ENCODE measurements around the gene RAI14.
"Not testable (repeated sequence)": the region's sequence is repeated elsewhere in the genome, so short reads cannot be mapped to it uniquely, and the experiment has no call there.

The RAI14 gene

DNA sequence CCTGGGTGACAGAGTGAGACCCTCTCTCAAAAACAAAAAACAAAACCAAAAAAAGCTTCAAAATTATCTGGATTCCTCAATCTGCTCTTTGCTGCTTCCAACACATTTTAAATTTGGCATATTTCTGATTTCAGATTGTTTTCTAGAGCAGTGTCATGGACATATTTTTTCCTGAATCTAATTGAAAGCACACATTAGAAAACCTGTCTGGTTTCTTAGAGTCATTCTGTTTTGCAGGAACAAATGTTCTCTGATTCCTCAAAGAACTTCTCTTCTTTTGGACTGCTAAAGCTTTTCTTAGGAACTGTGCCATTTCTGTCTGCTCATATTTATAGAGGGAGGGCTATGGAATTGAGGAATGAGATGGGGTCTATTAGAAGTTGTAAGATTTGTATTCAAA is 81.6 kb downstream of the RAI14 start:
- Histone ChIP-seq H3K9ac (ENCODE audit: low read depth, low read length) (no peak overlapping the region), H3K27ac (ENCODE audit: low read depth, low read length) (no peak overlapping the region), H3K4me3 (ENCODE audit: low read length) (no peak overlapping the region), H3K27me3 (ENCODE audit: insufficient read depth, low read length) (no peaks in the 10 kb centered on the region), H3K9me3 (ENCODE audit: insufficient read depth, low read depth, low read length) (no peaks in the 10 kb centered on the region), H3K4me1 (ENCODE audit: insufficient read depth, low read length) (peaks cover 20% of the 10 kb centered on the region), H3K36me3 (ENCODE audit: insufficient read depth, low read length) (peaks cover 13% of the 10 kb centered on the region)

DNA sequence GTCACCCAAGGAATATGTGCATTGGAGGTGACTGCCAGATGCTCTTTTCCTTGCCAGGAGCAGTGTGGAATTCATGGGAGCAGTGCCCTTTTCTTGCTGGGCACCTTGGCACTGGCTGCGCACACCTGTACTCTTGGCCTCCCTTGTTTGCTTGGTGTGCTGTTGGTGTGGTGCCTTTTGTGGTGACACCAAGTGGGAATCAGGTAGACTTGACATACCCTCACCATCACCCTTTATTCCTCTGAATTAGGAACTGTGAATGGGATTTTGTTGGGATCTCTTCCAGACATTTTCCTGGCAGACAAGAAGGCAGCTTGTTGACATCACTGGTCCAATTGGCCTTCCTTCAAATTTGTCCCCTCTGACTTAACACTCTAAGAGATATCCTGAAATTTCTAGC is 82.3 kb downstream of the RAI14 start:
- H3K9me3 ChIP-seq (ENCODE audit: insufficient read depth, low read depth, low read length) = no peaks in the 10 kb centered on the region
- peaks cover 6% of the 10 kb centered on the region for H3K36me3 ChIP-seq (ENCODE audit: insufficient read depth, low read length)
- no peaks in the 10 kb centered on the region for H3K27me3 ChIP-seq (ENCODE audit: insufficient read depth, low read length)
- no peak overlapping the region for H3K4me3 ChIP-seq (ENCODE audit: low read length)
- peaks cover 20% of the 10 kb centered on the region for H3K4me1 ChIP-seq (ENCODE audit: insufficient read depth, low read length)
- WGBS = 86% methylated on average over 1 of the region's 1 CpG
- H3K27ac ChIP-seq (ENCODE audit: low read depth, low read length) = no peak overlapping the region
- no peak overlapping the region for H3K9ac ChIP-seq (ENCODE audit: low read depth, low read length)

DNA sequence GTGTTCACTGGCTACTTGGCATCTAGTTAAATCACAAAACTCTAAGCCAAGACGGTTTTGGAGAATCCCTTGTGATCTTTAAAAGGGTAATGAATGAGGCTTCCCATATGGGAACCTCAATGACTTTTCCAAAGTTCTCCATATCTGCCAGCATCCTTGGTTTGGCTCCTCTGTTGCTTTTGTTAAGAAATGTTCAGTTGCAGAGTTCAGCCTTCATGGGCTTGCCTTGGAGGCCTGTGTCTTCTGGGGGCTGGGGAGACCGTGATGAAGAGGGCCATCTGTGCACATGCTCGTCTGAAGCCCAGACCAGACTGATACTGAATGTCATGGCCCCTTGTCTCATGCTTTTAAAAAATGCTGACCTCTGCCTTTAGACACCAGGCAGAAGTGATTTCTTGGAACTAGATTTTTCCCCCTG is 84.3 kb downstream of the RAI14 start:
- WGBS = 84% methylated on average over 3 of the region's 3 CpGs
- H3K4me3 ChIP-seq (ENCODE audit: low read length) = no peak overlapping the region
- no peaks in the 10 kb centered on the region for H3K36me3 ChIP-seq (ENCODE audit: insufficient read depth, low read length)
- H3K27ac ChIP-seq (ENCODE audit: low read depth, low read length) = no peak overlapping the region
- peaks cover 16% of the 10 kb centered on the region for H3K4me1 ChIP-seq (ENCODE audit: insufficient read depth, low read length)
- no peaks in the 10 kb centered on the region for H3K27me3 ChIP-seq (ENCODE audit: insufficient read depth, low read length)
- H3K9me3 ChIP-seq (ENCODE audit: insufficient read depth, low read depth, low read length) = no peaks in the 10 kb centered on the region
- no peak overlapping the region for H3K9ac ChIP-seq (ENCODE audit: low read depth, low read length)

DNA sequence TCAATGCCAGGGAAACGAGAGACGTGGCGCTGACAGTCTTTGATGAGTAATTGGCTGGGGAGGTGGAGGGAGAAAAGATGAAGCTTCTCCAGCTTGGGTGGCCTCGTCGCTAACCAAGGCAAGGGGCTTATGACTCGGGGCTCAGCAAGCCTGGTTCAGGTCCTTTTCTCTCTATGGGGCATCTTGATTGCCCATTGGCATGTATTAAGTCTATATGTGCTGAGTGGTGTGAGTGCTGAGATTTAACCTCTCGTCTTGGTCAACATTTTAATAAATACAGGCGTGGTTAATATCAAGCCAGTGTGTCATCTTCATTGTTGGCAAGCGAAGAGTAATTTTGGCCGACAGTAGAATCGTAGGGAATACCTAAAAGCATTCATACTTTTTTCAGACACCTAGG is 85.9 kb downstream of the RAI14 start:
- Histone ChIP-seq H3K36me3 (ENCODE audit: insufficient read depth, low read length) (no peaks in the 10 kb centered on the region), H3K9ac (ENCODE audit: low read depth, low read length) (no peak overlapping the region), H3K4me3 (ENCODE audit: low read length) (no peak overlapping the region), H3K27me3 (ENCODE audit: insufficient read depth, low read length) (no peaks in the 10 kb centered on the region), H3K4me1 (ENCODE audit: insufficient read depth, low read length) (peaks cover 2% of the 10 kb centered on the region; the same call in 1 of the 2 replicates), H3K27ac (ENCODE audit: low read depth, low read length) (no peak overlapping the region), H3K9me3 (ENCODE audit: insufficient read depth, low read depth, low read length) (no peaks in the 10 kb centered on the region)
- 95% methylated on average over 11 of the region's 11 CpGs for WGBS

DNA sequence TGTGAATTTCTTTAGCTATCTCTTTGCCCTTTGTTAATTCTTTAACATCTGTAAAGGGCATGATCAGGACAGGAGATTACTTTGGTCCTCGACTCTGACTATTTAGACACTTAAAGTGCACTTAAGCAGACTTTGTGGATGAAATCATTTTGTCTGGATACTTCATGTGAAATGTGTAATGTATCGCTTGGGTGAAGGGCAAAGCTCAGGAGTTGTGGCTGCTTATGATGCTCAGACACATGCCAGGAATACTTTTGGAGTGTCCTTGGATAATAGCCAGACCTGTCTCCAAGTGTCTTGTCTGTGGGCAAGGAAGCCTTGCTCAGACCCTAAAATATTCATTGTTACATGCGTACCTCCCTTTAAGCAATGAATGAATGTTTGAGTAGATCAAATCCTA is 87.8 kb downstream of the RAI14 start:
- no peak overlapping the region for H3K4me3 ChIP-seq (ENCODE audit: low read length)
- no peaks in the 10 kb centered on the region for H3K9me3 ChIP-seq (ENCODE audit: insufficient read depth, low read depth, low read length)
- H3K27me3 ChIP-seq (ENCODE audit: insufficient read depth, low read length) = no peaks in the 10 kb centered on the region
- no peak overlapping the region for H3K9ac ChIP-seq (ENCODE audit: low read depth, low read length)
- no peaks in the 10 kb centered on the region for H3K36me3 ChIP-seq (ENCODE audit: insufficient read depth, low read length)
- no peak overlapping the region for H3K27ac ChIP-seq (ENCODE audit: low read depth, low read length)
- no peaks in the 10 kb centered on the region for H3K4me1 ChIP-seq (ENCODE audit: insufficient read depth, low read length)
- WGBS = 95% methylated on average over 2 of the region's 3 CpGs

DNA sequence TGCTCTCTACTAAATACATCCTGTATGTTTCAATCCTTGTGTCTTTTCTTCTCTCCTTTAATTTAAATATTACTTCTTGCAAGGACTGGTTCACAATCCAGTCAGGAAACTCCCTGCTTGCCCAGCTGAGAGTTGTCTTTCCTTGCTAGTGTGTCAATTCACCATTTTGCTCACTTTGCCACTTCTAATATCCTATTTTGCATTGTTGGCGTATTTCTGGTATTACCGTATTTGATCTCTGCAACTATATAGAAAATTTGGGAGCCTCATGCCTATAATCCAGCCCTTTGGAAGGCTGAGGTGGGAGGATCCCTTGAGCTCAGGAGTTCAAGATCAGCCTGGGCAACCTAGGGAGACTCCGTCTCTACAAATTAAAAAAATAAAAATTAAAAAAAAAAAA is 92.3 kb downstream of the RAI14 start:
- WGBS = 100% methylated on average over 2 of the region's 3 CpGs
- Histone ChIP-seq H3K27ac (ENCODE audit: low read depth, low read length) (no peak overlapping the region), H3K9ac (ENCODE audit: low read depth, low read length) (no peak overlapping the region), H3K36me3 (ENCODE audit: insufficient read depth, low read length) (no peaks in the 10 kb centered on the region), H3K4me1 (ENCODE audit: insufficient read depth, low read length) (peaks cover 8% of the 10 kb centered on the region), H3K9me3 (ENCODE audit: insufficient read depth, low read depth, low read length) (no peaks in the 10 kb centered on the region), H3K27me3 (ENCODE audit: insufficient read depth, low read length) (no peaks in the 10 kb centered on the region), H3K4me3 (ENCODE audit: low read length) (no peak overlapping the region)

DNA sequence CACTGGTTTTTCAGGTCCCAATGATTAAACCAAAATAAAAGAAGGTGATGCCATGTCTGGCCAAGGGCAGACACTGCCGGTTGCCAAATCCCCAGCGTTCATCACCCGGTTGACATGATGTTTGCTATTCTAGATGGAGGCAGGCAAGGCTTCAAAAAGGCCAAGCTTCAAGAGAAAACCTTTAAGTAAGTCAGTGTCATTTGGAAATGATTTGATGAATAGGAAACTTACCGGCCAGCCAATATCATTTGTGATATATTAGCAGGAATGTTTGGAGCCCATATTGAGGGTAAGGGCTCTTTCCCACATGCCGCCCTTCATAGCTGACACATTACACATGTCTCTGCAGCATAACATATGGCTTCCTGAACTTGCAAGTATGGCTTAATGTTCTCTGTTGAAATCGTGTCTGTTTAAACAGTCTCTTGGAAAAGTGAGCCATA is 93.3 kb downstream of the RAI14 start:
- Histone ChIP-seq H3K9me3 (ENCODE audit: insufficient read depth, low read depth, low read length) (no peaks in the 10 kb centered on the region), H3K36me3 (ENCODE audit: insufficient read depth, low read length) (no peaks in the 10 kb centered on the region), H3K9ac (ENCODE audit: low read depth, low read length) (no peak overlapping the region), H3K27ac (ENCODE audit: low read depth, low read length) (no peak overlapping the region), H3K4me1 (ENCODE audit: insufficient read depth, low read length) (peaks cover 8% of the 10 kb centered on the region), H3K4me3 (ENCODE audit: low read length) (no peak overlapping the region), H3K27me3 (ENCODE audit: insufficient read depth, low read length) (no peaks in the 10 kb centered on the region)
- 95% methylated on average over 6 of the region's 6 CpGs for WGBS

DNA sequence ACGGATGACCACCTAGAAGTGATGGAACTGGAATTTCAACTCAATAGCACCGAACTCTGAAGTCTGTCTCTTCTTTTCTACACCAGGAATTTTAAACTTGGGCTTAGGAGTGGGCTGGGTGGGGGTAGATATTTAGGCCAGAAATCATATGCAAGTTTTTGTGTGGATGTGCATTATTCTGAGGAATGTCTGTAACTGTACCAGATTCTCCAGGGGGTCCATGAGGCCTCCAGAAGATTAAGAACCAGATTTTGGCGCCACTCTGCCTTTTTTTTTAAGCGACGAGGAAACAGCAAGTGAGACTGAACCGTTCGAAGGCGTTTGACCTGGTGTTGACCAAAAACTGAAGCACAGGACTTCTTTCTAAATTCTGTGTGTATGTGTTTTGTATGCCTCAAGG is 94.1 kb downstream of the RAI14 start:
- Histone ChIP-seq H3K9ac (ENCODE audit: low read depth, low read length) (no peak overlapping the region), H3K9me3 (ENCODE audit: insufficient read depth, low read depth, low read length) (no peaks in the 10 kb centered on the region), H3K36me3 (ENCODE audit: insufficient read depth, low read length) (peaks cover 4% of the 10 kb centered on the region; the same call in 1 of the 2 replicates), H3K27me3 (ENCODE audit: insufficient read depth, low read length) (no peaks in the 10 kb centered on the region), H3K4me3 (ENCODE audit: low read length) (no peak overlapping the region), H3K27ac (ENCODE audit: low read depth, low read length) (no peak overlapping the region), H3K4me1 (ENCODE audit: insufficient read depth, low read length) (peaks cover 8% of the 10 kb centered on the region)
- WGBS = 96% methylated on average over 8 of the region's 8 CpGs

DNA sequence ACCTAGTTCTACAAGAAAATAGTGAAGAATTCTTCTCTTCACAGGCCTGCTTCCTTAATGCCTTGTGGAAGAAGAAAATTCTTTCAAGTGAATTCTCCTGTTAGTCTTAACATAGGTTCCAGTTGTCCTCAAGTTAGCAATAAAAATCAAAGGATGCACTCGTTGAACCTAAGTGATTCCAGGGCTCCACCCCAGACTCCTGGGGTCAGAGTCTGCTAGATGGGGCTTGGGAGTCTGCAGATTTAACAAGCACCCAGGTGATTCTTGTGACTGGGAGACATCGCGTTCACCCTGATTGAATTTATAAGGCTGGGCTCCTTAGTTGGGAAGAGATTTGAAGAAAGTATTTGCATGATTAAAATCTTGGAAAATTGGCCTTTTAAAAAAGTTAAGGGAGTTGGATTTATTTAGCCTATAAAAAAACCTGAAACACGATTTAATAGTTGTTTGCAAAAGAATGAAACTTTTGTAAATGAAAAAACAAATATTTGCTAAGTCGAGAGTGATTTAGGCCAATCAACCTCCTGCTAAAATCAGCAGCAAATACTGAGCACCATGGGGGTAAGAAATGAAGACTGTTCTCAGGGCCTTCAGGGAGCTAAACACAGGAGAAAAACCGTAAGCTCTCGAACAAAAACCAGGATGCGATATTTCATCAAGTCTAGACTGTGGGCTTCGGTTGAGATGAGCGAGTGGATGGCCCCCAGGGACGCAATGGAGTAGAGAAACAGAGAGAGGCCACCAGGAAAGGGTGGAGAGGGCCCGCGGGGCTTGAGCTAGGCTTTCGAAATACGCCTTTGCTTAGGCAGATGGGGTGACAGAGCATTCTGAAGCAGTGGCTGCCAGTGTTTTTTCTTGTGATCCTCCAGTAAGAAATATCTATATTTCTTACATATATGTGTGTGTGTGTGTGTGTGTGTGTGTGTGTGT is 95.9 kb downstream of the RAI14 start:
- Histone ChIP-seq H3K4me1 (ENCODE audit: insufficient read depth, low read length) (peaks cover 8% of the 10 kb centered on the region), H3K9ac (ENCODE audit: low read depth, low read length) (no peak overlapping the region), H3K36me3 (ENCODE audit: insufficient read depth, low read length) (peaks cover 6% of the 10 kb centered on the region), H3K27me3 (ENCODE audit: insufficient read depth, low read length) (no peaks in the 10 kb centered on the region), H3K4me3 (ENCODE audit: low read length) (no peak overlapping the region), H3K27ac (ENCODE audit: low read depth, low read length) (no peak overlapping the region; the same call in 1 of the 2 replicates), H3K9me3 (ENCODE audit: insufficient read depth, low read depth, low read length) (no peaks in the 10 kb centered on the region)
- WGBS = 82% methylated on average over 15 of the region's 15 CpGs

DNA sequence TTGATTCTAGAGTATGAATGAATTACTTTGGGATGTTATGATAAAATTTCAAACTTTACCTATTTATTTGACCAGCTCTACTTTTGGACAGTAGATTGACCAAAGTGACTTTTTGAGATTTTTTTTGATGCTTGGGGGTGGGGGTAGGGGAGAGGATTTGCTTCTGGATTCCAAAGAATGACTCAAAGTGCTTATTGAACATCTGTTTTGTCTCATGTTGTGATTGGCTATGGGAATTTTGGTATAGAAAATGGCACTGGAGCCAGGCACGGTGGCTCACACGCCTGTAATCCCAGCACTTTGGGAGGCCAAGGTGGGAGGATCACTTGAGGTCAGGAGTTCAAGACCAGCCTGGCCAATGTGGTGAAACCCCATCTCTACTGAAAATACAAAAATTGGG is 97.1 kb downstream of the RAI14 start:
- not testable (repeated sequence) for H3K9me3 ChIP-seq (ENCODE audit: insufficient read depth, low read depth, low read length); H3K27me3 ChIP-seq (ENCODE audit: insufficient read depth, low read length); H3K4me3 ChIP-seq (ENCODE audit: low read length); H3K4me1 ChIP-seq (ENCODE audit: insufficient read depth, low read length); H3K9ac ChIP-seq (ENCODE audit: low read depth, low read length); H3K27ac ChIP-seq (ENCODE audit: low read depth, low read length)
- 91% methylated on average over 2 of the region's 2 CpGs for WGBS
- H3K36me3 ChIP-seq (ENCODE audit: insufficient read depth, low read length) = peaks cover 18% of the 10 kb centered on the region

DNA sequence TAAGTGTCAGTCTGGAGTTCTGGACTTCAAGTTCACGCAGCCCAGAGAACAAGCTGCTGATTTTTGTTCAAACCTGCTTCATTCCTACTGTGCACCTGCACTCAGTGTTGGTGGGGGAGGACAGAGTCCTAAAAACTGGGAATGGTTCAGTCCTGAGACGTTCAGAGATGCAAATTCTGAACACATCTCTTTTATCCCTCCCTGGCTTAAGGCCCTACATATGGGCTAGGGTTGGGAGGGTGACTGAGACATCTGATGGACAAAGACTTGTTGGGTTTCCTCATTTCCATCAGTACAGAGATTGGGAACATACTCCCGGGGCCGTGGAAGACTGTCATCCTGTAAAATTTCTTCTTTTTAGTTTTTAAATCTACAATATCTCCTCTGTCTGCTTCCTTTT is 99.8 kb downstream of the RAI14 start:
- Histone ChIP-seq H3K9me3 (ENCODE audit: insufficient read depth, low read depth, low read length) (no peaks in the 10 kb centered on the region), H3K4me3 (ENCODE audit: low read length) (no peak overlapping the region), H3K27ac (ENCODE audit: low read depth, low read length) (no peak overlapping the region), H3K4me1 (ENCODE audit: insufficient read depth, low read length) (peaks cover 8% of the 10 kb centered on the region), H3K27me3 (ENCODE audit: insufficient read depth, low read length) (no peaks in the 10 kb centered on the region), H3K9ac (ENCODE audit: low read depth, low read length) (no peak overlapping the region), H3K36me3 (ENCODE audit: insufficient read depth, low read length) (peaks cover 42% of the 10 kb centered on the region)
- 98% methylated on average over 3 of the region's 4 CpGs for WGBS

All from HUES64 (cell line).